Ammon's horn (tissue), 1 donor: ENCODE results near the gene MEG3.
"Not testable (repeated sequence)": the region's sequence is repeated elsewhere in the genome, so short reads cannot be mapped to it uniquely, and the experiment has no call there.

Source experiments
- DNase-seq: peaks from one replicate; pipeline ENCODE4 v3.0.0-alpha.2; 2016; ENCODE audit warnings: low spot score

The MEG3 gene

GRCh38 chr14:100788942-100789341 is 37.0 kb upstream of the MEG3 start:
- no peak for DNase-seq

GRCh38 chr14:100789460-100790417 is 36.2 kb upstream of the MEG3 start:
- no peak for DNase-seq

DNA sequence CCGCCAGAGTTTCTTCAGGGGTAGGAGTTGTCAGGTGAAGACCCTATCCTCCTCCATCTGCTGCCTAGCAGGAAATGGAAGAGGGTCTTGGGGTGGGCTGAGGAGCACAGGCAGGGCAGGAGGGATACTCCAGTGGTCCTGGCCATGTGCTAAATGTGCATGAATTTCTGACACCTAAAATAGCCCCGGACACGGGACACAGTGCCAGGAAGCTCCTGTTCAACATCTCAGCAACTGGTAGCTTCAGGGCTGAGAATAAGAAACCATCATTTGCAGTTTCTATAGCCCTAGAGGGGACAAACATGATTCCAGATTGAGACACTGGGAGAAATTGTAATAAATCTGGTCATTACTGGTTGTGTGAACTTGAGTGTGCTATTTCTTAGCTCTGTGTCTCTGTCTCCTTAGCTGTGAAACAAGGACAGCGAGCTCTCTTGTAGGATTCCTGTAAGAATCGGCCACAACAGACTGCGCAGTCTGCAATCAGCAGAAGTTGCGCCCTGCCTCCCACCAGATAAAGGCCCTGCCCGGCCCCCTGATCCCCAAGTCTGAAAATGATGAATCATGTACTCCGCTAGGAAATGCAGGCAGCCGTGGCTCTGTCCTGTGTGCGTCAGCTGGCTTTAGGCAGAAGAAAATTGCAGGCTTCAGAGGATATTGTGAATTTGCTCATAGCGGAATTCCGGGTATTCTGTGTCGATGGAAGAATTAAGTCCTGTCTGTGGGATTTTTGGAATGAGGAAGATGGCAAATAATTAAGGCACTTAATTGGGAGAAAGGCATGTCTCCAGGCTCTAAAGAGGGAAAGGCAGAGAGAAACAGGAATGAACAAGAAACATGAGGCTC is 35.2 kb upstream of the MEG3 start:
- DNase-seq = no peak

GRCh38 chr14:100791348-100791735 is 34.6 kb upstream of the MEG3 start:
- DNase-seq = no peak

- DNase-seq = no peak
These were observed 33.9 kb upstream of the MEG3 start for GRCh38 chr14:100791995-100792394.

GRCh38 chr14:100796946-100797345 is 29.0 kb upstream of the MEG3 start:
- no peak for DNase-seq

DNA sequence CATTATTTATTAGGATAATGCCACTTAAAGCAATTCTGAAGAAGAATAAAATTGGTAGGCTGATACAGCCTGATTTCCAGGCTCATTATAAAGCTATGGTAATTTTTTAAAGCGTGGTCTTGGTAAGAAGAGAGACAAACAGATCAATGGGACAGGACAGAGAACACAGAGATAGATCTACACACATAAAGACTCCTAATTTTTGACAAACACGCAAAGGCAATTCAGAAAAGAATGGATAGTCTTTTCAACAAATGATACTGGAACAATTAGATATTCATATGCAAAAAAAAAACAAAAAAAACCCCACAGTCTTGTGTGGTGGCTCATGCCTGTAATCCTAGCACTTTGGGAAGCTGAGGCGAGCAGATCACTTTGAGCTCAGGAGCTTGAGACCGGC is 25.9 kb upstream of the MEG3 start:
- DNase-seq = no peak

DNA sequence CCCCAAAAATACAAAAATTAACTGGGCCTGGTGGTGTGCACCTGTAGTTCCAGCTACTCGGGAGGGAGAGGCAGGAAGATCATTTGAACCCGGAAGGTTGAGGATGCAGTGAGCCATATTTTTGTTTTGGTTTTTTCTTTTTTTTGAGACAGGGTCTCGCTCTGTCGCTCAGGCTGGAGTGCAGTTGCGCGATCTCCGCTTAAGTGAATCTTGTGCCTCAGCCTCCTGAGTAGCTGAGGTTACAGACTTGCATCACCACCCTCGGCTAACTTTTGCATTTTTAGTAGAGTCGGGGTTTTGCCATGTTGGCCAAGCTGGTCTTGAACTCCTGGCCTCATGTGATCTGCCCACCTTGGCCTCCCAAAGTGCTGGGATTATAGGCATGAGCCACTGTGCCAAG is 24.5 kb upstream of the MEG3 start:
- DNase-seq = not testable (repeated sequence)

GRCh38 chr14:100802179-100802578 is 23.7 kb upstream of the MEG3 start:
- DNase-seq = no peak

- no peak for DNase-seq
These were observed 23.2 kb upstream of the MEG3 start for GRCh38 chr14:100802766-100803165.

GRCh38 chr14:100803226-100803625 is 22.7 kb upstream of the MEG3 start:
- DNase-seq = no peak

GRCh38 chr14:100803676-100804075 is 22.2 kb upstream of the MEG3 start:
- DNase-seq = no peak

DNA sequence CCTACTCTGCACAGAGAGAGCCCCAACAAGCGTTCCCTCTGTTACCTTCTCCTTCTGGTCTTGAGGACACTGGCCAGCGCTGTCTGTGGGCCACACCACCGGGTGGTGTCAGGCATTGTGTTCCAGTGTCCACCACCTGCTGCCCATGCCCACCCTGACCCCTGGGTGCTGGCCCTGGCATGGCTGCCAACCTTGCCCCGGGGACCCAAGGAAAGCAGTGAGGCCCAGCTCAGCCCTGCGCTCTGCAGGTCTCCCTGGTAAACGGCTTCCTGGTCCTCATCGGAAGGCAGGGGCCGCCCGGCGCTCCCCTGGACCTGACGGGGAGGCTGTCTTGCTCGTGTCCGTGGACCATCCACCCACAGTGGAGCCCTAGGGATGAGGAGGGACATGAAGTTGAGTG is 21.8 kb upstream of the MEG3 start:
- DNase-seq = no peak

- DNase-seq = no peak
These were observed 21.2 kb upstream of the MEG3 start for GRCh38 chr14:100804558-100805309.

DNA sequence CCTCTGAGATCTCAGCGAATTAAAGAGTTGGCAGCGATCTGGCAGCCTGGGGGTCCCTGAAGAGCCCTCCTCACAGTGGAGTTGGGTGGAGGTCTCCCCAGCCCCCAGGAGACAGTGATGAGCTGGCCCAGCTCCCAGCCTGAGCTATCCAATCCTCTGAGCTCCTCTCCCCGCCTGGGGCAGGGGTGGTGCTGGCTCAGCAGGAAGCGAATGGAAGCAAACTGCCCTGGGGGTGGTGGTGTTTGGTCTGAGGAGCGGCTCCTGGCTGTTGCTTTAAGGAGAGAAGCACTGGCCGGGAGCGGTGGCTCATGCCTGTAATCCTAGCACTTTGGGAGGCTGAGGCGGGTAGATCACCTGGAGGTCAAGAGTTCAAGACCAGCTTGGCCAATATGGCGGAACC is 19.5 kb upstream of the MEG3 start:
- no peak for DNase-seq

DNA sequence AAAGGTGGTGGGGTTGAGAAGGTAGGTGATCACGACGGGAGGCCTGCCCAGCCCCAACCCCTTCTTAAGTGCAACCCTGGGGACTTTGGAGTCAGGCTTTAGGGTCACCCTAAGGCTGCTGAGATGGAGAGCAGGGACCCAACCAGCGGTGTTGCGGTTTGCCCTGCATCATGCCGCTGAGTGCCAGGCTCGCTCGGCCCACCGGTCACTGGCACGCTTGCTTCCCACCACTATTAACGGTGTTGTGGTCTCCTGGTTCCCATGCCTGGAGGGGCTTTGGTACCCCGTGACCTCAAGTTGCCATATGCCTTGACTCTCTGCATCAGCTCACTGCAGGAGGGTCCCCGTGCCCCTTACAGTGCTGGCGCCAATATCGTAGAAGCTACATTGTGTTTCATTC is 18.4 kb upstream of the MEG3 start:
- no peak for DNase-seq

DNA sequence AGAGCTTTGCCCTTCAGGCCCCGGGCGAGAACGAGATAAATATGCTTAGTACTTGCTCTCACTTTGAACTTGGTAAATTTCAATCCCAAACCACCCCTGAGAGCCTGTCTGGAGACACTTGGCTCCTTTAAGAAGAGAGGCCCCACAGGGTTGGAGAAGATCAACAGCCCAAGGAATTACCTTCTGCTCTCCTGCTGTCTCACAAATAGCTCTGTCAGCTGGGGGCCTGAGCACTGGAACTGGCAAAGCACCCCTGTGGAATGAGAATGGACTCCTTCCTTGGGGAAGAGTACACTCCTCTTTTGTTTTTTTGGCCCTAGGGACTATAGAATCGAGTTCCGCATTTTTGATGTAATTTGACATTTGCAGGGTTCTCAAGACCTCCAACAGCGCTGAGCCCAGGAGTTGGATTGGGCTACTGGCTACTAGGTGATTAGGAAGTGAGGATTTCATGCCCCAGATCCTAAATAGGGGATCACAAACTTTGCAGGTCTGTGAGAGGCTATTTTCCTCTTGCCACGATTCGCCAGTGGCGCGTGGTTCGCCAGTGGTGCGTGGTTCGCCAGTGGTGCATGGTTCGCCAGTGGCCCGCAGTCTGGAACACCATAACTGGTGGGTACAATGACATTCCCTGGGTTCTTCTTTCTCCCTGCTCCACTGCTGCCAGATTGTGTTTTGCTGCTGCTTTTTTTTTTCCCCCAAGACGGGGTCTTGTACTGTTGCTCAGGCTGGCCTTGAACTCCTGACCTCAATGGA is 17.8 kb upstream of the MEG3 start:
- DNase-seq = no peak

DNA sequence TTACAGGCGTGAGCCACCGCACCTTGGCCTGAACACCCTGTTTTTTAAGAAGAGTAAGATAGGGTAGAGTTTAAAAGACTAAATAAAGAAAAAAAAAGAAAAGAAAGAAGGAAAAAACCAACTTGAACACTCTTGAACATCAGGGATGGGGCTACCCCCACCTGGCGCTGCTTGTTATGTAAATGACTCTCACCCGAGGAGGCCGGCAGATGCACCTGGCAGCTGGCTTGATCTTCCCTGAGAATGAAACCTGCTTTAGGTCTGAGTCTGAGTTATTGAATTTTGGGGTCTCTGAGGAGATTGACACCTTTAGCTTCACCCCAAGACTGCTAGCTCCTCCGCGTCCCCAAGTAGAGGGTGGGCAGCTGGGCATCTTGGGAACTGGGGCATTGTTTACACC is 15.5 kb upstream of the MEG3 start:
- DNase-seq = no peak

DNA sequence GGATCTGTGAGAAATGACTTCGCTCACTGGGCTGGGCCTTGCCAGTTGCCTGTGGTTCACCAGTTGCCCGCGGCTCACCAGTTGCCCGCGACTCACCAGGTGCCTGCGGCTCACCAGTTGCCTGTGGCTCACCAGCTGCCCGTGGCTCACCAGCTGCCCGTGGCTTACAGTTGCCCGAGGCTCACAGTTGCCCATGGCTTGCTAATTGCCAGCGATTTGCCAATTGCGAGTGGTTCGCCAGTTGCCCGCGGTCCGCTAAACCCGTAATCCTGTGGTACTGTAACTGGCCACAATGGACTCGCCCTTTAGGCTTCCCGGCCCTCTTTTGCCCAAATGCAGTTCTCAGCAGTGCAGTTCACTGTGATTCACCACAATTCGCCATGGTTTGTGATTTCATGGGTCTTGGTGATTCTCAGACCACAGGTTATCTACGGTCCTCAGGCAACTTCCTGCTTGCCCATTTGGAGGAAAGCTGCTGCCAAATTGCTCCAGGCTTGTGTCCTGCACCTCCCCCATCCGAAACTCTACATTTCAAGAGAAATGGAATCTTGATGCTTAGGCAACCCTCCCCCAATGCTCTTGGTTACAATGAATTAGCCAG is 15.0 kb upstream of the MEG3 start:
- no peak for DNase-seq

- DNase-seq = no peak
These were observed 12.6 kb upstream of the MEG3 start for GRCh38 chr14:100813291-100813690.
